ENCODE data around the gene CORO6.

- TF ChIP-seq CTCF (conservative IDR thresholded peaks at IDR 0.05) (no peak), EZH2 (IDR thresholded peaks at IDR 0.05; ENCODE audit: low read depth) (no peak)
Observed at GRCh38 chr17:29625037-29625750, 2.5 kb upstream of the CORO6 start.
